Limb (tissue), 2 donors: ENCODE data around the gene ARHGEF25.
"Not testable (repeated sequence)": the region's sequence is repeated elsewhere in the genome, so short reads cannot be mapped to it uniquely, and the experiment has no call there.

Experiments used
- DNase-seq, 2 donors: peaks; one replicate each; pipeline ENCODE4 v3.0.0-alpha.2; 2016; ENCODE audit errors: extremely low spot score in 2 of 2

Gene ARHGEF25

GRCh38 chr12:57632958-57633840 is 22.0 kb downstream of the ARHGEF25 start, which contains the start of gene B4GALNT1:
Gene B4GALNT1, minus strand, starts transcription at chr12:57633201. Its CDS starts 1,069 bp downstream, at chr12:57632132.
- peak; percentile 54 to 85 for DNase-seq

DNA sequence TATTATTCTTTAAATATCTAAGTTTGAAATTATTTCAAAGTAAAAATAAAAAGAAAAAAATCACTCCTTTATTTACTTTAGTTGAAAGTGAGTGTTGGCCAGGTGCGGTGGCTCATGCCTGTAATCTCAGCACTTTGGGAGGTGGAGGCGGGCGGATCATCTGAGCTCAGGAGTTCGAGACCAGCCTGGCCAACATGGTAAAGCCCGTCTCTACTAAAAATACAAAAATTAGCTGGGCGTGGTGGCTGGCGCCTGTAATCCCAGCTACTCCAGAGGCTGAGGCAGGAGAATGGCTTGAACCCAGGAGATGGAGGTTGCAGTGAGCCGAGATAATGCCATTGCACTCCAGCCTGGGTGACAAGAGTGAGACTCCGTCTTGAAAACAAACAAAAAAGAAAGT is 25.5 kb downstream of the ARHGEF25 start:
- not testable (repeated sequence) for DNase-seq

DNA sequence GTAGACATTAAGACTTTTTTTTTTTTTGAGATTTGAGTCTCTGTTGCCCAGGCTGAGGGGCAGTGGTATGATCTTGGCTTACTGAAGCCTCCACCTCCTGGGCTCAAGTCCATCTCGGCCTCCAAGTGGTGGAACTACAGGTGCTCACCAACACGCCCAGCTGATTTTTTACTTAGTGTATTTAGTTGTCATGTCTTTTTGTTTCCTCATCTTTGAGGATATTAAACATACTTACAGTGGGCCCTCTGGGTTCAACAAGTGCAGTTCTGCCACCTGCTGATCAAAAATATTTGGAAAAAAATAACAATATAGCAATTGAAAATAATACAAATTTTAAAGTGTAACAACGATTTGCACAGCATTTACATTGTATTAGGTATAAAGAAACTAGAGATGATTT is 26.1 kb downstream of the ARHGEF25 start:
- DNase-seq = no peak

- DNase-seq = no peak
Observed at GRCh38 chr12:57638096-57638495, 26.9 kb downstream of the ARHGEF25 start.

- DNase-seq = no peak
Observed at GRCh38 chr12:57640175-57641042, 29.2 kb downstream of the ARHGEF25 start.

DNA sequence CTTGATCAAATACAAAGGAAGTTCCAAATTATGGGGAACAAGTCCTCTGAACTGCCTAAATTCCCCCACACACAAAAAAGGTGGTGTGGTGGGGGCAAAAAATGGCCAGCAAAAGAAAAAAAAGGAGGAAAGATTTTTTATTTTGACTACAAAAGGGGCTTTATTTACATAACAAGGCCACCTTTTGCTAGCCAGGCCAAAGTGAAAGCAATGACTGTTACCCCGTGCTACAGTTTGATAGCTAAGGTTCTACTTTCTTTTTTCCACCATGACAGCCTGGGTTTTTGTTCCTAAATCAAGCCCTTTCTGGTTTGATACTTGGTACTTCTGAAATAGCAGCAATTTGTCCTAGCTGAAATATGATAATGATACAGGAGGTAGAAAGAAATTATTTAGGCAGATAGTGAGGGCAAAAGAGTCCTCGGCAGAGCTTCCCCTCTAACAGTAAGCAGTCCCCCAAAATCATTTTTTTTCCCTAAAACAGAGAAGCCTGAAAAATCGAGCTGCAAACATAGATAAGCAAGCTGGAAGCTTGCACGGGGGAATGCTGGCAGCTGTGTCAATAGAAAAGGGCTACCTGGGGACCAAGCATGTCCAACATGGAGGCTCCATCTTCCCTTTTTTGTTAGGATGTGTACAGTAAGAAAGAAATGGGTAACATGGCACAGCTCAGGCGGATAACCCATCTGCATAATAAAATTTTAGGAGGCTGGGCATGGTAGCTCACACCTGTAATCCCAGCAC is 30.6 kb downstream of the ARHGEF25 start:
- no peak for DNase-seq

GRCh38 chr12:57645990-57646658 is 34.9 kb downstream of the ARHGEF25 start:
- not testable (repeated sequence) for DNase-seq

DNA sequence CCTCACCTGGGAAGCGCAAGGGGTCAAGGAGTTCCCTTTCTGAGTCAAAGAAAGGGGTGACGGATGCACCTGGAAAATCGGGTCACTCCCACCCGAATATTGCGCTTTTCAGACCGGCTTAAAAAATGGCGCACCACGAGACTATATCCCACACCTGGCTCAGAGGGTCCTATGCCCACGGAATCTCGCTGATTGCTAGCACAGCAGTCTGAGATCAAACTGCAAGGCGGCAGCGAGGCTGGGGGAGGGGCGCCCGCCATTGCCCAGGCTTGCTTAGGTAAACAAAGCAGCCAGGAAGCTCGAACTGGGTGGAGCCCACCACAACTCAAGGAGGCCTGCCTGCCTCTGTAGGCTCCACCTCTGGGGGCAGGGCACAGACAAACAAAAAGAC is 35.4 kb downstream of the ARHGEF25 start:
- DNase-seq = not testable (repeated sequence)

DNA sequence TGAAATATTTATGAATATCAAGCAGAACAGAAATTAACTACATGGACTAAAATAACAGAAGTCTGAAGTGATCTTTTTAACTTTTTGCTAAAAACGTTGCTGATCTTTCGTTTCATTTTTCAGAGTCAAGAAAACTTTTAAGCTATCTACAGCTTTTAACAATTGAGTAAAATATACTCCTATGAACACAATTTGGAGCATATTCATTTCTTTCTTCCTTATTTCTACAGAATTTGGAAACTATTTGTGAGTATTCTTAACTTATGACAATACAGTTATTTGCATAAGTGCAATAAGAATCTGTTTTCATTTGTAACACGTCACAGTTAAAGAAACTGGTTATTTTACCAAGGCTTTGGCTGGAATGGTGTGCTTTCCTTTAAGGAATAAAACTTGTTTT is 42.8 kb downstream of the ARHGEF25 start:
- DNase-seq = no peak

DNA sequence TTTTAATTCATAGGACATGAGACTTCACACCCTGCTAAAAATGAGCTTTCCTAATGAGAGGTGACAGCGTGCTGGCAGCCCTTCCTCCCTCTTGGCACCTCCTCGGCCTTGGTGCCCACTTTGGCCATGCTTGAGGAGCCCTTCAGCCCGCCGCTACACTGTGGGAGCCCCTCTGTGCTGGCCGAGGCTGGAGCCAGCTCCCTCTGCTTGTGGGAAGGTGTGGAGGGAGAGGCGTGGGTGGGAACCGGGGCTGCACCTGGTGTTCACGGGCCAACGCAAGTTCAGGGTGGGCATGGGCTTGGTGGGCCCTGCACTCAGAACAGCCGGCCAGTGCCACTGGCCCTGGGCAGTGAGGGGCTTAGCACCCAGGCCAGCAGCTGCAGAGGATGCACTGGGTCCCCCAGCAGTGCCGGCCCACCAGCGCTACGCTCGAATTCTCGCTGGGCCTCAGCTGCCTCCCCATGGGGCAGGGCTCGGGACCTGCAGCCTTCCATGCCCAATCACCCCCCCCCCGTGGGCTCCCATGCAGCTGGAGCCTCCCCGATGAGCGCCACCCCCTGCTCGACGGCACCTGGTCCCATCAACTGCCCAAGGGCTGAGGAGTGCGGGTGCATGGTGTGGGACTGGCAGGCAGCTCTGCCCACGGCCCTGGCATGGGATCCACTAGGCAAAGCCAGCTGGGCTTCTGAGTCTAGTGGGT is 44.5 kb downstream of the ARHGEF25 start:
- no peak for DNase-seq

- DNase-seq = not testable (repeated sequence)
Observed at GRCh38 chr12:57656408-57656807, 45.2 kb downstream of the ARHGEF25 start.

DNA sequence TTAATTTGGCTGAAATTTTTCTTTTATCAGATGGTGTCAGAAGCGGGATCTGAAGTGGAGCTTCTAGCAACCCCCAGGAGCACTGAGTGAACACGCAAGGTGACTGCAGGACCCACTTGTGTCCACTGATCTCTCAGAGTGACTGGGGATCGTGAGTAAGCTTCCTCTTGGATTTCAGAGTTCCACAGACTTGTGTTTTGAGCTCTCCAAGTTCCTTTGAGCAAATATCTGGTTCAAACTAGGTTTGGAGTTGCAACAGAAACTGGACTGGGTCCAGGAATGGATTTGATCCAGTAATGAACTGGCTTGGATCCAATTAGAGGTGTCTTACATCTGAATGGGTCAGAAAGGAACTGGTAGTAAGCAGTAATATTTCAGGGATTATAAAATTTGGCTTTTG is 46.5 kb downstream of the ARHGEF25 start:
- DNase-seq = no peak

DNA sequence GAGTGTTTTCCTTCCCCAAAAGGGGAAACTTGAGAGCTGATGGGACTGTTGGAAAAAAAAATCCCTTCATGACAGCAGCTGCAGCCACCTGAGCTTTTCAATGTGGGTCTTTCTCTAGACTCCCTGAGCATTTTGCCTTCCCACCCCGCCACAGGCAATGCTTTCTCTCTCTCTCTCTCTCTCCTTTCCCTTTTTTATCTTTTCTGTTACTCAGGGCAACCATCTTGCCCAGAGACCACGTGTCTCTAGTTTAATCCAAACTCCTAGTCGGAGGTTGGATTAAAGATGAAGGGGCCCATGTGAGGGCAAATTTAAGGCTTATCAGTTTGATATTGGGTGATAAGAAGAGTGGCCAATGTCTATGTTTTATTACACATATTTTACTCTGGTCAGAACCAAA is 47.7 kb downstream of the ARHGEF25 start:
- DNase-seq = no peak

DNA sequence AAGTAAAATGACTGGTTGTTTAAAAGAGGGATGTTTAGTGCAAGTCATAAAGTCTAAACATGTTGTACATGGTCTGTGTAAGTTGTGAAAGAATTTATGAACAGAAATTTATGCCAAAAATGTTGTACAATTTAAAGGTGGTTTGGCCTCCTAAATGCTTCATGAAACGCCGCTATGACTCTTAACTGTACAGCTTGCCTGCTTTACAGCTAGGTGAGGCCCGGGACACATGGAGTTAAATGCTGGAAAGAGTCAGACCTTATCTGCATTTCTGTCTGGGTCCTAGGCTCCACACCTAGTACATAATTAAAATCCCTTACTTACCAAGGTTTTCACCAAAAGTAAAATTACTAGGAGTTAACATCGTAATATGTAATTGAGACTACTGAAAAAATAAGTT is 50.1 kb downstream of the ARHGEF25 start:
- no peak for DNase-seq

- DNase-seq = not testable (repeated sequence)
Observed at GRCh38 chr12:57665066-57665820, 54.0 kb downstream of the ARHGEF25 start.
